Thyroid gland (tissue), 4 donors: ENCODE results near the gene CEP250. TPM values are rescaled to one million over a fixed set of nuclear protein-coding genes. Genes with fewer than 3 reads are reported as not detected.
A peak's percentile ranks its signal among the peaks of the same experiment; 100 is the strongest.

Source experiments
- DNase-seq, 2 donors: peaks; one replicate each; pipeline ENCODE4 v3.0.0-alpha.2; 2019
- H3K27ac ChIP-seq, 3 donors: fragments of 200-600 bp; sonication (generic); 1 replicate in 2 of 3; 2 replicates in 1 of 3; pipeline ENCODE4 v1.5.1; 2016 to 2019; ENCODE audit warnings: mild to moderate bottlenecking in 1 of 3, moderate library complexity in 1 of 3
- H3K27me3 ChIP-seq: fragments of 200-600 bp; sonication (generic); one replicate; pipeline ENCODE4 v1.5.1; 2019
- H3K36me3 ChIP-seq, 2 donors: fragments of 200-600 bp; sonication (generic); one replicate each; pipeline ENCODE4 v1.5.1; 2016 to 2019
- H3K4me1 ChIP-seq, 2 donors: fragments of 200-600 bp; sonication (generic); one replicate each; pipeline ENCODE4 v1.5.1; 2017 to 2019
- H3K4me3 ChIP-seq, 3 donors: fragments of 200-600 bp; sonication (generic); replicated peaks in 1 of 3; 1 replicate in 2 of 3; 2 replicates in 1 of 3; pipeline ENCODE4 v1.5.1; 2016; ENCODE audit warnings: mild to moderate bottlenecking in 1 of 3
- H3K9me3 ChIP-seq: fragments of 200-600 bp; sonication (generic); one replicate; pipeline ENCODE4 v1.5.1; 2017
- CTCF ChIP-seq, 6 experiments: fragments of 200-600 bp in 3 of 6; fragments of 450-650 bp in 3 of 6; sonication (generic) in 3 of 6; IDR thresholded peaks; one replicate each; pipeline ENCODE4 v1.5.1; 2016 to 2019; ENCODE audit warnings: antibody characterized with exemption in 6 of 6, mild to moderate bottlenecking in 2 of 6, inconsistent platforms in 1 of 6, moderate library complexity in 1 of 6
- POLR2A ChIP-seq, 2 donors: fragments of 450-650 bp; IDR thresholded peaks; one replicate each; pipeline ENCODE4 v1.6.1; 2017; ENCODE audit warnings: antibody characterized with exemption in 2 of 2, mild to moderate bottlenecking in 2 of 2, moderate library complexity in 1 of 2
- WGBS, 2 donors: methylation state at CpG; one replicate each; pipeline ENCODE4 v1.1.5; 2017; 5-methylcytosine and 5-hydroxymethylcytosine counted together
- intact Hi-C: fragments of 100-400 bp; cut with DNase I; formaldehyde crosslinking; loops from one replicate; pipeline ENCODE4 v1.15.1; 2023
- total RNA-seq, 4 donors: library from RNA; depleted of rRNA; stranded (reverse); fragments of >200 nt; gene quantifications; one replicate each; pipeline ENCODE4 v1.2.3, GENCODE V29; 2016

Gene CEP250
- total RNA-seq, 4 donors from 2014 or later, result 17.5 to 198 (median 34.8) TPM

GRCh38 chr20:35436177-35436573, 19.2 kb upstream of the CEP250 start:
- 83 to 85% methylated on average over 4 of the region's 4 CpGs for WGBS, 2 donors
- no peaks in the 10 kb centered on the region for H3K27me3 ChIP-seq
- intact Hi-C loops, result no loop called here

GRCh38 chr20:35437599-35437998, 17.8 kb upstream of the CEP250 start:
- Histone ChIP-seq H3K4me1 (peaks cover 4 to 7% of the 10 kb centered on the region in 2 donors), H3K27ac (peak overlapping the region; percentile 60 to 72 (median 63)), H3K4me3 (peak overlapping the region in 1 of 3 donors; percentile 10), H3K36me3 (no peaks in the 10 kb centered on the region), H3K27me3 (no peaks in the 10 kb centered on the region), H3K9me3 (no peaks in the 10 kb centered on the region)
- no peak for DNase-seq
- WGBS, 2 donors, result 56 to 57% methylated on average over 6 to 8 of the region's 8 CpGs
- no peak for TF ChIP-seq CTCF (IDR thresholded peaks at IDR 0.05)
- TF ChIP-seq POLR2A (IDR thresholded peaks at IDR 0.05), result no peak
- intact Hi-C loops, result no loop called here

More at GRCh38 chr20:35436177-35436573, 19.2 kb upstream of the CEP250 start:
- no peaks in the 10 kb centered on the region for H3K9me3 ChIP-seq
- H3K36me3 ChIP-seq, result no peaks in the 10 kb centered on the region
- H3K4me3 ChIP-seq, result no peak overlapping the region
- H3K27ac ChIP-seq, result no peak overlapping the region
- no peak for DNase-seq
- peaks cover 4 to 7% of the 10 kb centered on the region in 2 donors for H3K4me1 ChIP-seq
- TF ChIP-seq CTCF (IDR thresholded peaks at IDR 0.05) (no peak), POLR2A (IDR thresholded peaks at IDR 0.05) (no peak)

- Histone ChIP-seq H3K4me3 (no peak overlapping the region), H3K4me1 (peaks cover 3 to 4% of the 10 kb centered on the region in 2 donors), H3K9me3 (no peaks in the 10 kb centered on the region), H3K36me3 (no peaks in the 10 kb centered on the region), H3K27me3 (no peaks in the 10 kb centered on the region), H3K27ac (no peak overlapping the region)
- intact Hi-C loops, result no loop called here
- 47 to 60% methylated on average over 6 of the region's 6 CpGs for WGBS, 2 donors
- DNase-seq, result no peak
- no peak for TF ChIP-seq POLR2A (IDR thresholded peaks at IDR 0.05)
- TF ChIP-seq CTCF (IDR thresholded peaks at IDR 0.05), result no peak
These were observed 12.4 kb upstream of the CEP250 start for GRCh38 chr20:35443003-35443402.

- intact Hi-C loops, result no loop called here
- WGBS, 2 donors, result 87 to 97% methylated on average over 2 of the region's 2 CpGs
- H3K9me3 ChIP-seq, result no peaks in the 10 kb centered on the region
These were observed 11.2 kb upstream of the CEP250 start for GRCh38 chr20:35444226-35444625.

More at GRCh38 chr20:35444226-35444625, 11.2 kb upstream of the CEP250 start:
- no peaks in the 10 kb centered on the region for H3K4me1 ChIP-seq
- no peaks in the 10 kb centered on the region for H3K27me3 ChIP-seq
- H3K27ac ChIP-seq, result no peak overlapping the region
- no peak for DNase-seq
- no peak for TF ChIP-seq POLR2A (IDR thresholded peaks at IDR 0.05)
- no peak for TF ChIP-seq CTCF (IDR thresholded peaks at IDR 0.05)
- no peak overlapping the region for H3K4me3 ChIP-seq
- no peaks in the 10 kb centered on the region for H3K36me3 ChIP-seq
